Measurements from ENCODE around the gene SH3GLB2. TPM values are rescaled to one million over a fixed set of nuclear protein-coding genes. Genes with fewer than 3 reads are reported as not detected.

Gene SH3GLB2
- total RNA-seq, 1 donor from 2014 or later = 90.1 TPM

DNA sequence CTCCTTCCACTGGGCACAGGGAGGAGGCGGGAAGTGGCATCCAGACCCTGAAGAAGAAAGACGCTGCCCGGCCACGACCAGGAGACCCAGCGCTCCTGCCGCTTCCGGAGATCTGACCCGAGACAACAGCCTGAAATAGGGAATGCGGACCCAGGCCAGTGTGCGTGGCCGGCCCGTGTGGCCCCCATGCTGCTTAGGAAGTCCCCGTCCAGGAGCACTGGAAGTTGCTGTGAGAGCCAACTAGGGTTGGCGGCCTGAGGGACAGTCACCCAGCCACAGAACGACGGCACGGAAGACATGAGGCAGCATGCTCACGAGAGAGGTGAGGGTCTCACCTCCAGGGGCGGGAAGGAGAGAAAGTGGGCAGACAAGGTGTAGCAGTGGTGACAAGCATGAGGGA, 17.0 kb downstream of the SH3GLB2 start:
- TF ChIP-seq, protein P1, sequence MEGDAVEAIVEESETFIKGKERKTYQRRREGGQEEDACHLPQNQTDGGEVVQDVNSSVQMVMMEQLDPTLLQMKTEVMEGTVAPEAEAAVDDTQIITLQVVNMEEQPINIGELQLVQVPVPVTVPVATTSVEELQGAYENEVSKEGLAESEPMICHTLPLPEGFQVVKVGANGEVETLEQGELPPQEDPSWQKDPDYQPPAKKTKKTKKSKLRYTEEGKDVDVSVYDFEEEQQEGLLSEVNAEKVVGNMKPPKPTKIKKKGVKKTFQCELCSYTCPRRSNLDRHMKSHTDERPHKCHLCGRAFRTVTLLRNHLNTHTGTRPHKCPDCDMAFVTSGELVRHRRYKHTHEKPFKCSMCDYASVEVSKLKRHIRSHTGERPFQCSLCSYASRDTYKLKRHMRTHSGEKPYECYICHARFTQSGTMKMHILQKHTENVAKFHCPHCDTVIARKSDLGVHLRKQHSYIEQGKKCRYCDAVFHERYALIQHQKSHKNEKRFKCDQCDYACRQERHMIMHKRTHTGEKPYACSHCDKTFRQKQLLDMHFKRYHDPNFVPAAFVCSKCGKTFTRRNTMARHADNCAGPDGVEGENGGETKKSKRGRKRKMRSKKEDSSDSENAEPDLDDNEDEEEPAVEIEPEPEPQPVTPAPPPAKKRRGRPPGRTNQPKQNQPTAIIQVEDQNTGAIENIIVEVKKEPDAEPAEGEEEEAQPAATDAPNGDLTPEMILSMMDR (conservative IDR thresholded peaks at IDR 0.05; ENCODE audit: low read depth, low read length) = no peak
- DNase-seq (ENCODE audit: low read depth) = no peak

DNA sequence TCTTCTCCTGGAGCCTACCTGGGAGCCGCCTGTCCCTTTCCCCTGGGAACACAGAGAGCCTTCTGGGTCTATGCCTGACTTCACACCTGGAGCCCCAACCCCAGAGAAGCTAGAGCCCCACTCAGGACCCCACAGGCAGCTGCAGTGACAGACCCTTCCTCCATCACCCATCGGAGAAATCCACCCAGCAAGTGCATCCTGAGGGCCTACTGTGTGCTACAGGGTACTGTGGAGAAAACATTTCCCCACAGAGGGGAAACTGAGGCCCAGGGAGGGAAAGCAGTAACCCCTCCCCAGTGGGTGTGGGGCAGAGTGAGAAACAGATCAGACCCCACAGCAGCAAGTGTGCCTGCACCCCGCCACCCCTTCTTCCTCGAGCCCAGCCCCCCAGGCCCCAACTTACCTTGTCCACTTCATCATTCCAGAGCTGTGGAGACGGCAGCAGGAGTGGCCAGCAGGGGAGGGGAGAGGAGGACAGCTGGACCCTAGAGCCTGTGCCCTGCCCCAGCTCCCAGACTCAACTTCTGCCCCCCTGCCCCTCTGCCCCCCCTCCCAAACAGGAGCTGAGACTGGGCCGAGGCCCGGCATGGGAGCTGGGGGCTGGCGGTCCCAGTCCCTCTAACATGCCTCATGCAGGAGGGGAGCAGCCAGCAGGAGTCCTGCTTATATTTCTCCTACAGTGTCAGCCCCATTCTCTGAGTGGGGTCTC, 17.7 kb downstream of the SH3GLB2 start:
- DNase-seq (ENCODE audit: low read depth) = no peak
- H3K4me3 ChIP-seq (ENCODE audit: low read depth, low read length) = no peak overlapping the region
- TF ChIP-seq, protein P1 (conservative IDR thresholded peaks at IDR 0.05; ENCODE audit: low read depth, low read length) = no peak

More for the DNA sequence above, 17.0 kb downstream of the SH3GLB2 start:
- H3K4me3 ChIP-seq (ENCODE audit: low read depth, low read length) = no peak overlapping the region

DNA sequence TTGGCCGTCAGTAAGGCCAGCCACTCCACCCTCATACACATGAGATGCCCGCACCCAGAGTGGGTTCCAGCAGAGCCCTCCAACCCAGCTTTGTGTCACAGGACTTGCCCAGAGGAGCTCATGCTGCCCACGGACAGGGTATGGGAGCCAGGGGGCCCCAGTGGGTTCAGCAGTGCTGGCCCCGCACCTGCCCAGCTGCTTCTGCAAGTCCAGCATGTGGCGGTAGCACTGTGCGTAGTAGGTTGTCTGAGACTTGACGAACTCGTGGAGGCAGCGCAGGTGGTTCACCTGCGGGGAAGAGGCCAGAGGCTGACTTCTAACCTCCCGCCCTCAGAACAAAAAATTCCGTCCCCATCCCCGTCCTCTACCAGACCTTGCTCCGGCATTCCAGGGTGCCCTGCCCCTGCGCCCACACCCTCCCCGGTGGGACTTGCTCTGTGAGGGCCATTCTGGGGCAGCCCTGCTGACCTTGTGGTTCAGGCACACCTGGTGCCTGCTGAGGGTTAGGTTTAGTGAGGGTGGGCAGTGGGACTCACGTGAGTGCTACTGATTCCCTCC, 18.5 kb downstream of the SH3GLB2 start:
- TF ChIP-seq, protein P1 (conservative IDR thresholded peaks at IDR 0.05; ENCODE audit: low read depth, low read length) = no peak
- no peak overlapping the region for H3K4me3 ChIP-seq (ENCODE audit: low read depth, low read length)
- DNase-seq (ENCODE audit: low read depth) = no peak

DNA sequence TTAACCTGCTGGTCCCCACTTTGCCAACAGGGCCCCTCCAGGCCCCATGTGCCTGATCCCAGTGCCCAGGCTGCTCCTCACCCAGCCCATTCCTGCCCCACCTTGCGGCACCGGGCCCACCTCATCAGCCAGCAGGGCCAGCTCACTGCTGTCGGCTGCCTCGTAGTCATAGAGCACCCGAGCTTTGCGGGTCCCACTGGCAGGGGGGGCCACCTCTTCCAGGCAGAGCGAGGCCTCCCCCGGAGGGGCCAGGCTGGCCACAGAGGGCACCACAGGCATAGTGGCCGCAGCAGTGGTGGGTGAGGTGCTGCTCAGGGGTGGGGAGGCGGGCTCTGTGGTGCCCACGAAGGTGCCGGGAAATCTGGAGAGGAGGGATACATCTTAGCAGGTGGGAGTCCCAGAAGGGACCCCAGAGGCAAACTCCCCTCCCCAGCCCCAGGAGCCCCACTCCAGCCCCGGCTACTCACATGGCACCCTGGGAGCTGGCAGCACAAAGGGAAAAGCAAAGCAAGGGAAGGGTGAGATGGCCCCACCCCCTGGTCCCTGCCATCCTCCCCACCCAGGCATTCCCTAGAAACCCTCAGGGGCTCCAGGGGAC, 19.0 kb downstream of the SH3GLB2 start:
- TF ChIP-seq, protein P1 (conservative IDR thresholded peaks at IDR 0.05; ENCODE audit: low read depth, low read length) = no peak
- no peak for DNase-seq (ENCODE audit: low read depth)
- H3K4me3 ChIP-seq (ENCODE audit: low read depth, low read length) = no peak overlapping the region

DNA sequence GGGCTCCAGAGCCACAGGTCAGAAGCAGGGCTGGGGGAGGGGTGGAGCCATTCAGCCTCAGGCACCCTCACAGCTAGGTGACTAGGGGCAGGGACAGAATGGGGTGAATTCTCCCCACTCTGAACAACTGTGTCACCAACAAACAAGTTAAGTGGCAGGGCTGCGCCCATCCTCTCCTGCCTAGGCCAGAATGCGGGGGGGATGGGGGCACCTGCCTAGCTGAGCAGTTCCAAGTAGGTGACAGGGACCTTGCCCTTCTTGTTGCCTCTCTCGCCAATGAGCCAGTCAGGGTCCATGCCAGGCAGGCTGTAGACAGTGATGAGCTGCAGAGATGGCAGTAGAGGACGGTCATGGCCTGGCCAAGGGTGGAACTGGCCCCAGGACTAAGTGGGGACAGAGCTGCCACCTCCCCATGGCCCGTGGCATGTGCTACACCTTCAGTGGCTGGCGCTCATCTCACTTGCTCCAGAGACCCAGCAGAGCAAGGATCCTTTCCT, 19.6 kb downstream of the SH3GLB2 start:
- no peak for DNase-seq (ENCODE audit: low read depth)

DNA sequence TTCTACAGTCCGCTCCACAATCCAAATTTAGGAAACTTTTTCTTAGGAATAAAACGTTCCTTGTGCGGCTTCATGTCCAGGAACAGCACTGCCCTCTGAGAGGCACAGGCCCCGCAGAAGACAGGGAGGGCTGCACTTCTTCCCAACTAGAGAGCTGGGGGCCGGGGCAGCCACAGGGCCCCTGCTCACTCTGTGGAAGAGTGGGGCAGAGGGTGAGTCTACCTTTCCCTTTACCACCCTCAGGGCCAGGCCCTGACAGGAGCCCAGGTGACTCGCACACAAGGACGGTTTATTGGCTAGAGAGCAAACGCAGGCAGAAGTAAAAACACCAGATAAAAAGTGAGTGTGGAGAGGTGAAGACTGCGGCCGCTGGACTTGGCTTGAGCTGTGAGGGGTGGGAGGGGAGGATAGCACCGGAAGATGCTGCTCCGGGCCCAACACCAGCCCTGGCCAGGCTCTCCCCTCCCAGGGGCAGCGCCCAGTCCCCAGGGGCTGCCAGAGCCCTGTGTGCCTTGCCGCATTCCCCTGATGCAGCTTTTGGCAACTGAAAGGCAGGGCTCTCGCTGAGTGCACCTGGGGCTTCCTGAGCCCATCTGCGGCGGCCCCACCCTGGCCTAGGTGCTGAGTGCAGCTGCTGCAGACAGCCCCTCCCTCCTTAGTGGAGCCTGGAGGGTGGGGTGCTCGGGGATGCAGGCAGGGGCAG, 20.2 kb downstream of the SH3GLB2 start:
- H3K4me3 ChIP-seq (ENCODE audit: low read depth, low read length) = no peak overlapping the region
- no peak for DNase-seq (ENCODE audit: low read depth)
- TF ChIP-seq, protein P1 (conservative IDR thresholded peaks at IDR 0.05; ENCODE audit: low read depth, low read length) = no peak

More for the DNA sequence above, 19.6 kb downstream of the SH3GLB2 start:
- no peak overlapping the region for H3K4me3 ChIP-seq (ENCODE audit: low read depth, low read length)
- TF ChIP-seq, protein P1 (conservative IDR thresholded peaks at IDR 0.05; ENCODE audit: low read depth, low read length) = no peak
